ENCODE data around the gene COL26A1. TPM values are rescaled to one million over a fixed set of nuclear protein-coding genes. Genes with fewer than 3 reads are reported as not detected.

COL26A1 gene
- total RNA-seq, 1 experiment from 2014 or later, result 0.20 TPM

DNA sequence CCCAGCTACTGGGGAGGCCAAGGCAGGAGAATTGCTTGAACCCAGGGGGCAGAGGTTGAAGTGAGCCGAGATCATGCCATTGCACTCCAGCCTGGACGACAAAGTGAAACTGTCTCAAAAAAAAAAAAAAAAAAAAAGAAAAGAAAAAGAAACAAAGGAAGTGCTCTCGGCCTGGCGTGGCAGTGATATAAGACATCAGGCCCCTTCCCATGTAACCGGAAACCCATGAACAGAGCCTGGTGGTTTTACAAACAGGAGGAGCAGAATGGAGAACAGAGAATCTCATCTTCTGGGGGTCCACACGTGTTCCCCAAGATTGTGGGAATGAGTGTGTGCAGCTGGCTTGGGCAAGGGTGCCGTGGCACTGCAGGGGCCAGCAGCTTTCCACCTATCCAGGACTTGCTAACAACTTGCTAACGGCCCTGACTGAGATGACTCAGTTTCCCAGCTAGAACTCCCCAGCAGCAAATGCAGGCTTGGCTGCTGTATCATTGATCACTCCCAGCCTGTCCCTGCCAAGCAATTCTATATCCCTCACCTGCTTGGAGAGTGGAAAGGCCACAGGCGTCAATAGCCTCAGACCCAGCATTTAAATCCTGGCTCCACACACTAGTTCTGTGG lies 103.0 kb downstream of the COL26A1 start:
- no TSS peak for BruUV-seq (replicated peaks)
- TF ChIP-seq, protein P1, sequence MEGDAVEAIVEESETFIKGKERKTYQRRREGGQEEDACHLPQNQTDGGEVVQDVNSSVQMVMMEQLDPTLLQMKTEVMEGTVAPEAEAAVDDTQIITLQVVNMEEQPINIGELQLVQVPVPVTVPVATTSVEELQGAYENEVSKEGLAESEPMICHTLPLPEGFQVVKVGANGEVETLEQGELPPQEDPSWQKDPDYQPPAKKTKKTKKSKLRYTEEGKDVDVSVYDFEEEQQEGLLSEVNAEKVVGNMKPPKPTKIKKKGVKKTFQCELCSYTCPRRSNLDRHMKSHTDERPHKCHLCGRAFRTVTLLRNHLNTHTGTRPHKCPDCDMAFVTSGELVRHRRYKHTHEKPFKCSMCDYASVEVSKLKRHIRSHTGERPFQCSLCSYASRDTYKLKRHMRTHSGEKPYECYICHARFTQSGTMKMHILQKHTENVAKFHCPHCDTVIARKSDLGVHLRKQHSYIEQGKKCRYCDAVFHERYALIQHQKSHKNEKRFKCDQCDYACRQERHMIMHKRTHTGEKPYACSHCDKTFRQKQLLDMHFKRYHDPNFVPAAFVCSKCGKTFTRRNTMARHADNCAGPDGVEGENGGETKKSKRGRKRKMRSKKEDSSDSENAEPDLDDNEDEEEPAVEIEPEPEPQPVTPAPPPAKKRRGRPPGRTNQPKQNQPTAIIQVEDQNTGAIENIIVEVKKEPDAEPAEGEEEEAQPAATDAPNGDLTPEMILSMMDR (conservative IDR thresholded peaks at IDR 0.05), result no peak
- no peak for TF ChIP-seq EZH2 (IDR thresholded peaks at IDR 0.05; ENCODE audit: low read depth)
- no peak overlapping the region for H3K4me3 ChIP-seq
- peaks cover 33% of the 10 kb centered on the region for H3K27me3 ChIP-seq (ENCODE audit: insufficient read depth, low read depth)
- DNase-seq, result no peak
- no peaks in the 10 kb centered on the region for H3F3A ChIP-seq (ENCODE audit: insufficient read depth, low read depth)
- intact Hi-C loops (cut with micrococcal nuclease; ENCODE audit: unreplicated experiment), result no loop called here
- H3K27ac ChIP-seq, result no peak overlapping the region
- H3K4me2 ChIP-seq, result no peak overlapping the region
- no peaks in the 10 kb centered on the region for H3K36me3 ChIP-seq (ENCODE audit: low read depth)
- no peaks in the 10 kb centered on the region for H4K20me1 ChIP-seq (ENCODE audit: insufficient read depth)
- H2AFZ ChIP-seq, result no peak overlapping the region
- POLR2A ChIA-PET (ENCODE audit: unreplicated experiment), result no interaction called here
- no peaks in the 10 kb centered on the region for H3K9me3 ChIP-seq (ENCODE audit: insufficient read depth, low read depth)
- no peaks in the 10 kb centered on the region for H3K9me2 ChIP-seq (ENCODE audit: insufficient read depth)
- H3K79me2 ChIP-seq (ENCODE audit: low read depth), result no peaks in the 10 kb centered on the region
- CTCF ChIA-PET, result interaction anchor here (0.7 kb wide), 1 partner anchor 144 kb away, joined by 3 read pairs; the partner anchor contains the start of gene IFT22
- no peaks in the 10 kb centered on the region for H3K4me1 ChIP-seq (replicated peaks; ENCODE audit: insufficient read depth)

GRCh38 chr7:101466871-101467270 lies 104.2 kb downstream of the COL26A1 start:
- ChIA-PET CTCF (no interaction called here), POLR2A (ENCODE audit: unreplicated experiment) (no interaction called here)
- Histone ChIP-seq H3K79me2 (ENCODE audit: low read depth) (no peaks in the 10 kb centered on the region), H3K9me3 (ENCODE audit: insufficient read depth, low read depth) (no peaks in the 10 kb centered on the region), H3K4me1 (replicated peaks; ENCODE audit: insufficient read depth) (no peaks in the 10 kb centered on the region), H3K36me3 (ENCODE audit: low read depth) (no peaks in the 10 kb centered on the region), H3K27ac (no peak overlapping the region), H3K4me3 (no peak overlapping the region), H2AFZ (no peak overlapping the region), H3K4me2 (no peak overlapping the region), H4K20me1 (ENCODE audit: insufficient read depth) (no peaks in the 10 kb centered on the region), H3K9me2 (ENCODE audit: insufficient read depth) (no peaks in the 10 kb centered on the region), H3F3A (ENCODE audit: insufficient read depth, low read depth) (no peaks in the 10 kb centered on the region), H3K27me3 (ENCODE audit: insufficient read depth, low read depth) (peaks cover 31% of the 10 kb centered on the region)
- BruUV-seq (replicated peaks), result no TSS peak
- DNase-seq, result no peak
- TF ChIP-seq, protein P1 (conservative IDR thresholded peaks at IDR 0.05), result no peak
- no peak for TF ChIP-seq EZH2 (IDR thresholded peaks at IDR 0.05; ENCODE audit: low read depth)
- intact Hi-C loops (cut with micrococcal nuclease; ENCODE audit: unreplicated experiment), result no loop called here

- ChIA-PET CTCF (interaction anchor here (0.5 to 0.7 kb wide), 2 partner anchors 106 to 565 kb away, joined by 4 to 6 read pairs; partner anchors contain the start of gene COL26A1), POLR2A (ENCODE audit: unreplicated experiment) (interaction anchor here (0.6 kb wide), 1 partner anchor 67 kb away, joined by 6 read pairs; no protein-coding TSS in a partner anchor)
- Histone ChIP-seq H3F3A (ENCODE audit: insufficient read depth, low read depth) (no peaks in the 10 kb centered on the region), H3K27me3 (ENCODE audit: insufficient read depth, low read depth) (peaks cover 39% of the 10 kb centered on the region), H3K4me2 (no peak overlapping the region), H3K27ac (no peak overlapping the region), H3K36me3 (ENCODE audit: low read depth) (no peaks in the 10 kb centered on the region), H3K9me2 (ENCODE audit: insufficient read depth) (no peaks in the 10 kb centered on the region), H3K4me1 (replicated peaks; ENCODE audit: insufficient read depth) (no peaks in the 10 kb centered on the region), H3K9me3 (ENCODE audit: insufficient read depth, low read depth) (no peaks in the 10 kb centered on the region), H2AFZ (no peak overlapping the region), H3K79me2 (ENCODE audit: low read depth) (no peaks in the 10 kb centered on the region), H3K4me3 (no peak overlapping the region), H4K20me1 (ENCODE audit: insufficient read depth) (no peaks in the 10 kb centered on the region)
- TF ChIP-seq, protein P1 (conservative IDR thresholded peaks at IDR 0.05), result no peak
- TF ChIP-seq EZH2 (IDR thresholded peaks at IDR 0.05; ENCODE audit: low read depth), result no peak
- BruUV-seq (replicated peaks), result no TSS peak
- intact Hi-C loops (cut with micrococcal nuclease; ENCODE audit: unreplicated experiment), result no loop called here
- no peak for DNase-seq
Observed at GRCh38 chr7:101468546-101469275, 106.0 kb downstream of the COL26A1 start.

Measured in PC-9 (cell line).